HG02571 (cell line): ENCODE measurements around the gene IQSEC2.
A peak's percentile ranks its signal among the peaks of the same experiment; 100 is the strongest.

Experiments
- ATAC-seq: cut with Tn5 transposase; IDR thresholded peaks from one replicate; pipeline ENCODE4 v1.9.1; 2021; ENCODE audit warnings: mild to moderate bottlenecking, moderate library complexity; ENCODE audit not compliant: unreplicated experiment

The IQSEC2 gene

DNA sequence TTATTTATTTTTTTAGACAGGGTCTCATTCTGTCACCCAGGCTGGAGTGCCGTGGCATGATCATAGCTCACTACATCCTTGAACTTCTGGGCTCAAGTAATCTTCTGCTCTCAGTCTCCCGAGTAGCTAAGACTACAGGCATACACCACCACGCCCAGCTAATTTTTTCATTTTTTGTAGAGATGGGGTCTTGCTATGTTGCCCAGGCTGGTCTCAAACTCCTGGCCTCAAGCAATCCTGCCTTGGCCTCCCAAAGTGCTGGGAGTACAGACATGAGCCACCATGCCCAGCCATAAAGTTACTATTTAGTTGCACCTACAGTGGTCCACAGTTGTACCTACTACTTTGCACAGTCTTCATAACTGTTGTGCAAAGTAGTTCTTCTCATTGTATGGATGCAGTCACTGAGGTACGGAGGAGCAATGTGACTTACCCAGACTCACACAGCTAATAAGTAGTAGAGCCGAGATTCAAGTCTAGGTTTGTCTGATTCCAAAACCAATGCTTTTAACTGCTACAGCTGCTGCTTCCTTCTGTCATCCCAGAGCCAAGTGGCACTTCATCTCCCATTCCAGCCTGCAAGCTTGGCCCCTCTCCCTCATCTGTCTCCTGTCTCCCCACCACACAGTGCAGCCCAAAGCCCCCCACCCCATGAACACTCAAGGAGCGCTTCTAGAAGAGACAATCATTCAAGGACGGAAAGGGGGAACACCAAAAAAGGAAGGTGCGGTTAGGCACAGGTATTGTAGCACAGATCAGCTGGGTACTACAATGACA, 24.0 kb upstream of the IQSEC2 start:
- ATAC-seq: no peak

DNA sequence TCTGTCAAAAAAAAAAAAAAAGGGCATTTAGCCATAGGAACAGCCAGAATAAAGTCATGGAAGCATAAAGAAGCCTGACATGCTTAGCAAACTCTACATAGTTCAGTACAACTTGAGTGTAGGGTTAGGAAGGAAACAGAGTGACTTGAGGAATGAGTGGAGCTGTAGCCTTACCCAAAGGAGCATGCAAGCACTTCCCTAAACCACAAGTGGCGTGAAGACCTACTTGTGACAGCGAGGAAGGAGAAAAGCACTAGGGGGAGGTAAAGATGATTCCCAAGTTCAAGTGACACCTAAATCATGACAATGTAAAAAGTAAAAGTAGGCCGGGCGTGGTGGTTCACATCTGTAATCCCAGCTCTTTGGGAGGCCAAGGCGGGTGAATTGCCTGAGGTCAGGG, 21.8 kb upstream of the IQSEC2 start:
- no peak for ATAC-seq

DNA sequence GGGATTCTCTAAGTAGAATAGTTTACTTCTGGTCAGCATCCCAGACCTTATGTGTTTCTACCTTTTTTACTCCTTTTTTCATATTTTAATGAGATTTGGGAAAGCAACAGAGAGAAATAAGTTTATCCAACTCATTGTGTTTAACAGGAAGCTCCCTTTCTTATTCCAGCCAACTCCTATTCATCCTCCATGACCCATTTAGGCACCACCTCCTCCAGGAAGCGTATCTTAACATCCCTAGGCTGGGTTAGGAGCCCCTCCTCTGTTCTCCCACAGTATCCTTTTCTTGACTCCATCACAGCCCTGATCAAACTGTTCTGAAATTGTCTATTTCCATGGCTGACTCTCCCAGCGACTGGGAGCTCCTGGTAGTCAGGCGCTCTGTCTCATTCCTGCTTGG, 18.8 kb upstream of the IQSEC2 start:
- ATAC-seq: no peak

DNA sequence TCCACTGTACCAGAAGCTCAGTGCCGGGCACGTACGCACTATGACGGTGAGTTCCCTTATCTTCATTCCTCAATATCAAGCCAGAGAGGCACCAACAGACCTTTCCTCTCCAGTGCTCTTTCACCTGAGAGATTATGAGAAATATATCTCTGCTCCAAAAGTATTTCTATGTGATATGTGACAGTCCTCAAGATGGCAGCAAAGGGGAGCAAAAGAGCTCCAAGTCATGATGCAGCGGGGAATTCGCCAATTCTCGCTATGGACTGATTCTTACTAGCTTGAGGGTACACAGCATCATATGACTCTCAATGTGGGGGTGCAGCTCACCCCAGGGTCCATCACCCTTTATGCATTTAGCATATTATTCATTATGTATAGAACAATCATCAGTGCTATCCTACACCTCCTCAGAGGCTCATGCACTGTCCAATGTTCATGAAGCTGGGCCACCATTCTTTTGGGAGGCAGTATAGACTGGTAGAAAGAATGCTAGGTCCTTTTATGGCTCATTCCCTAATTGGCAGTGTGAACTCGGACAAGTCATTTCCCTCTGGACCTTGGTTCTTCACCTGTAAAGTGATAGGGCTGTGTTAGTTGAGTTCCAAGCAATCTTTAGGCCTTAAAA, 12.8 kb upstream of the IQSEC2 start:
- no peak for ATAC-seq

DNA sequence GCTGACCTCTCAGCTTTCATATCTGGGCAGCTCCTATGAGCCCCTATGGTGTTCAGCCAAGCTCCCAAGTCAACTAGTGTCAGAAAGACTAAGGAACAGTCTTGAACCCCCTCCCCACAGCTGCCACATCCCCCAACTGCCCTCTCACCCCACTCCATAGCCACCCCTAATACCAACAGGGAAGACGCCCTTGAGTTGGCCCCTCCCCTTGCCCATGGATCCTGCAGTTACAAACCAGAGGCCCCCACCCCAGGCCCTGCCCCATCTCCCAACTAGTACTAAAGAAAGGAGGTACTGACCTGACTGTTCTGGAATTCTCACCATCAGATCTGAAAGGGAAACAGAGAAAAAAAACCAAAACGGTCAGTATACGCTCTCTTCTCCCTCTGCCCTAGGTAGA, 10.2 kb upstream of the IQSEC2 start:
- ATAC-seq: no peak

DNA sequence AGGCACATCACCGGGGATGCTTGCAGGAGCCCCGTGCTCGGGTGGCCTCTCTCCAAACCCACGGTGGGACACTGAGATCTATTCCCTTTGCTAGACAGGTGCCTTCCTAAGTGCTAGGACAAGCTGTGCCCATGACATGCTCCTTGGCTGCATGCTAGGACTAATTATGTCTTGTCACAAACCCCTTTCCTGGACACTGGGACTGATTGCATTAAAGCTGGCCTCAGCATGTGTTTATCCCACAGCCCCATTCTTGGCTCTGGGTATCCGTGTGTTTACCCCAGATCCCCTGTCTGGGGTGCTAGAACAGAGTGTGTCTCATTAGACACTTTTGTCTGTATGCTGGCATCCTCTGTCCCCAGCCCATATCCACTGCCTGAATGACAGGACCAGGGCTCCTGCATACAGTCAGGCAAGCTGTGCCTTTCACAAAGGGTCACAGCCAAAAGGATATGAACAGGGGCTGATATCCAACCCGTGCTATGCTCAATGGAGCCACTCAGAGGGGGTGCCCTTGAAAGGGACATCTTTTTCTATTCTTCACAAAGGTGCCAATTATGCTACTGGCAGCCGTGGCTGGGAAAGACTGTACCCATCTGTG, 9.2 kb upstream of the IQSEC2 start:
- ATAC-seq: no peak

DNA sequence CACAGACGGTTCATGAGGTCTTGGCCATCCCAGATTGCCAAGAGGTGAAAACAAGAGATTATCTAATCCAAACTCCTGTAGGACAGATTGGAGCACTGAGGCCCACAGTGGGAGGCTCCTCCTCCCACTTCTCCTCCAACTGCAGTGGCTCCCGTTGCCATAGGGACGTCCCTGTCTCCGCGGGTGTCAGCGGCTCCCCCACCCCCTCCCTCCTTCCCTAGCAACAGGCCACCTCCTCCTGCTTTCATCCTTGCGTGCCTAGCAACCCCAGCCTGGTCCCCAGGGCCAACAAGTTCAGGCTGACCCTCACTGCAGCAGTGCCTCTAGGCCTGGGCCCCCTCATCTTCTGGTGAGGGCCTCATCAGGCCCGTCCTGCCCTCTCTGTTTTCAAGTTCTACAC, 6.8 kb upstream of the IQSEC2 start:
- no peak for ATAC-seq

DNA sequence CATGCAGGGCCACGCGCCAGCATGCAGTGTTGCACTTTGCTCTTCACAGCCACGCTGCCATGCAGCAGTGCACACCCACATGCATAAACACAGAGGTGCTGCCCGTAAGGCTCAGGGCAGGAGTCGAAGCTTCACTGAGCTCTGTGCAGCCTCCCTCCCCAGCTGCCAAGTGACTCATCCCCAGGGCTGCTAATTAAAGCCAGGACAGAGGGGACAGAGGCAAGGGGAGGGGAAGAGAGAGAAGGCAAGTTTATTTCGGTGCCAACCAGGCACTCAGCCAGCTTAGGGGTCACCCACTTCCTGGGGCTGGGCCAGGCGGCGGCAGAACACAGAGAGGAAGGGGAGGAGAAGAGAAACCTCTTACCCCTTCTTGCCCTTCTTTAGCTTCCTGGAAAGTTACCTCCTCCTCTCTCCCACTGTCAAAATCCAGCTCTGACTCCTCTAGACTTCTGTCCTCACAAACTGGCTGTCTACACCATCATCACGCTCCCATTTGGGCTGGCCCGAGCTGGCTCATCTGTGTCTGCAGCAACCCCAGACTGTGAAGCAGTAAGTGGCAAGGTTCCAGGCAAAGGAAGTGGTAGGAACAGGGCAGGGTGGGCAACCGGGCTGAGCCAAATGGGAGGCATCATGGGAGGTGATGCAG, 6.2 kb upstream of the IQSEC2 start:
- no peak for ATAC-seq

DNA sequence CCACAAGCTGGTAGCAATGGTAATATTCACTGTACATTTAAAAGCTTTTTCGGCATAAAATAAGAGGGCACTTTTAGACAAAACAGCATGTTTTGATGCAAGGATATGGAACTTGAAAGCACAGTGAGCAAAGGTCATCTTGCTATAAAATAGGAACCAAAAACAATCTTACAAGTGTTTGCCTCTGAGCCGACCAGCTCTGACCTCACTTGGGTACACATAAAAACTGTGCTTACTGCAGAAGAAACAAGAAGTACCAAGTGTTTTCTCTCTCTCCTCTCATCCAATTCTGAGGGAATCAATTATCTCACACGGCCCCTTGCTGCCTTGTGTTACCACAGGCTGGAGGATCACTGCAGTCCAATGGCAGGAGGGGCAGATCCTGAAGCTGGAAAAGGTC, 4.8 kb upstream of the IQSEC2 start:
- ATAC-seq: no peak

DNA sequence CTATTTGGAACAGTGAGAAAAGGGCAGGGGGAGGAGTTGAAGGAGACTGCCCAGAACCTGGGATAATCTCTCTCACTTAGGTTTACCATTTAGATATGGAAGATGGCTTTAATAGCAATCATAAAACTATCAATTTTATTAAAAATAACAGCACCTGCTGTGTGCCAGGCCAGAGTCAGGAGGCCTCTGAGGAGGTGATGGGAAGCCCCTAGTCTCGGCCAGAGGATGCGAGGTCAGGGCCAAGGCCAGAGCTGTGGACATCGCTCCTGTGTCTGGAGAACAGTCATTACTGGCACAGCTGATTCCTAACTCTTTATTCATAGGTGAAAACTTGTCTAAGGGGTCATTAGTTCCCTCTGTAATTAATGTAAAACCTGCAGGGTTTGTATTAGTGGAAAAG, 4.2 kb upstream of the IQSEC2 start:
- ATAC-seq: no peak

DNA sequence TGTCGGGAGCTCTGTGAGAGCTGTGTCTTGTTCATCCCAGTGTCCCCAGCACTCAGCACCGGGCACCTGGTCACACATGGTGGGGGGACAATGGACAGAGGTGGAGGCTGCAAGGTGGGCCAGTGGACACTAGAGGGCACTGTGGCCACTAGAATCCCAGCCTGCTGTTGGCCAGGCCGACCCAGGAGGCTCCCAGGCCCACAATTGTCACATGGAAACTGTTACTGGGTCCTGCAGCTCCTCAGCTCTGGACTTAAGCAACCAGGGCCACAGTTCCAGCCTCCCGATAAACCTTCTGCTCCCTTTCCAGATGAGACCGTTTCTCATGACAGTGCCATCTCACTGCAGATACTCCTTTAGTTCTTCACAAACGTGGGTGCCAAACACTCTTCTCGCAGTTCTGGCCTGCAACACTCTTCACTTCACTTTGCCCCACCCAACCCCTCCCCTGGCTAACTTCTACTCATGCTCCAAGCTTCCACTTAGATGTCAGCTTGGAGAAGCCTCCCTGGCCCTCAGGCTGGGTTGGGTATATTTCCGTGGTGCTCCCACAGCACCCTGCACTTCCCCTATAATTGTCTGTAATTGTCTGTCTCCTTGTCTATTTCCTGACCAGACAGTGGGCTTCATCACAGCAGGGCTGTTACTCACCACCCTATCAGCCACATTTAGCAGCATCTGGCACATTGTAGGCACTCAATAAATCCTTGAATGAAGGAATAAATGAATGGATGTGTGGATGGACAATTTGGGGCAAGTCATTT, 3.5 kb upstream of the IQSEC2 start:
- peak; percentile 67 for ATAC-seq

DNA sequence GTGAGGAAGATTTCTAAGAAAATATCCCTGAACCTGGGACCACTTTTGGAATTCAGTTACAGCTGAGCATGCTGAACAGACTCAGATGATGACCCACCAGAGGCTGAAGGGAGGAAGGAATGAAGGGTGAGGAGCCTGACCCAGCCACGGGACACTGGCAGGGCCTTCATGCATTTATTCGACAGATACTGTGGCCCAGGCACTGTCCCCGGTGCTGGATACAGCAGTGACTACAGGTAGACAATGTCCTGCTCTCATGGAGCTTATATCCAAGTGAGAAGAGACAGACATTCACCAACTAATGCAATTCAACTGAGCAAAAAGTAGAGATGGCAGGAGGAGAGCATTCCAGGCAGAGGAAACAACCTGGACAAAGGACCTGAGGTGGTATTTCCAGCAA, 2.2 kb upstream of the IQSEC2 start:
- ATAC-seq: no peak

DNA sequence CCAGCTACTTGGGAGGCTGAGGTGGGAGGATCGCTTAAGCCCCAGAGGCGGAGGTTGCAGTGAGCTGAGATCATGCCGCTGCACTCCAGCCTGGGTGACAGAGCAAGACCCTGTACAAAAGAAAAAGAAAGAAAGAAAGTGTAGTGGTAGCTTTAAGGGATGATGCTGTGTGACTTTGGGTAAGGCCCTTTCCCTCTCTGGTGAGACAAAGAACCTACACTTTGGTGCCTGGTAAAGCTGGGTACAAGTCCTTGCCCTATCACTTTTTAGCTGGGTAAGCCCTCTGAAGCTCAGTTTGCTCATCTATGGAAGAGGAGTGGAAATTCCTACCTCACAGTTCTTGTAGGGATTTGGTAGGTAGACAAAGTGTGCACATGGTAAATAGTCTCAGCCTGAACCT, 1.7 kb upstream of the IQSEC2 start:
- no peak for ATAC-seq

DNA sequence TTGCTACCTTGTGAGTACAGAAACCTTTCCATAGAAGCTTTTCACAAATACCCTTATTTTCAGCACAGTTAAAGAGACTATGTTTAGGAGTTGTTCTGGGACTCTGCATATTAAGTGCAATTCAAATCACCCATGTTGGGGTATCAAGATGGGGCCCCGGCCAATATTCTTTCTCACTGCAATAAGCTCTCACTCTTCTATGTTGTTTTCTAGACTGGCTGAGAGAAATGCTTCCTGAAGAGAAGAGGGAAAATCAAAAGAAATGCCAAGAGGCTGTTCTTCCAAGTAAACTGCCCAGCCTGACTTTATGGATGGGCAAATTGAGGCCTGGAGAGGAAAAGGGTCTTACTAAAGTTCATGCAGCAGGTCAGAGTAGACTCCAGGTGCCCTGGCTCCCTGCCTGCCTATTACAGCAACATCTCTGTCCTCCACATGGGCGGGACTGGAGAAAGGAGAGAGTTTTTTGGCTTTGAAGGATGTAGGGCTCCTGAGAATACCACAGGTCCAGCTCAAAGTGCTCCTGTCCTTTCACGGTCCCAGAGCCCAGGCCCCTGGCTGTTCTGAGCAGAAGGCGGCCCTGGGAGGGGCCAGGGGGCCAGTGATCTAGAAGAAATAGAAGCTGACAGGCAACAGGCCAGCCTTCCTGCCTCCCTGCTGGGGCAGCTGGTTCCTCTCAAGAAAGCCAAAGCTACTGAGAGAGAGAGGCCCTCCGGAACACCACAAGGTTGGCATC, 745 bp upstream of the IQSEC2 start:
- ATAC-seq: no peak

DNA sequence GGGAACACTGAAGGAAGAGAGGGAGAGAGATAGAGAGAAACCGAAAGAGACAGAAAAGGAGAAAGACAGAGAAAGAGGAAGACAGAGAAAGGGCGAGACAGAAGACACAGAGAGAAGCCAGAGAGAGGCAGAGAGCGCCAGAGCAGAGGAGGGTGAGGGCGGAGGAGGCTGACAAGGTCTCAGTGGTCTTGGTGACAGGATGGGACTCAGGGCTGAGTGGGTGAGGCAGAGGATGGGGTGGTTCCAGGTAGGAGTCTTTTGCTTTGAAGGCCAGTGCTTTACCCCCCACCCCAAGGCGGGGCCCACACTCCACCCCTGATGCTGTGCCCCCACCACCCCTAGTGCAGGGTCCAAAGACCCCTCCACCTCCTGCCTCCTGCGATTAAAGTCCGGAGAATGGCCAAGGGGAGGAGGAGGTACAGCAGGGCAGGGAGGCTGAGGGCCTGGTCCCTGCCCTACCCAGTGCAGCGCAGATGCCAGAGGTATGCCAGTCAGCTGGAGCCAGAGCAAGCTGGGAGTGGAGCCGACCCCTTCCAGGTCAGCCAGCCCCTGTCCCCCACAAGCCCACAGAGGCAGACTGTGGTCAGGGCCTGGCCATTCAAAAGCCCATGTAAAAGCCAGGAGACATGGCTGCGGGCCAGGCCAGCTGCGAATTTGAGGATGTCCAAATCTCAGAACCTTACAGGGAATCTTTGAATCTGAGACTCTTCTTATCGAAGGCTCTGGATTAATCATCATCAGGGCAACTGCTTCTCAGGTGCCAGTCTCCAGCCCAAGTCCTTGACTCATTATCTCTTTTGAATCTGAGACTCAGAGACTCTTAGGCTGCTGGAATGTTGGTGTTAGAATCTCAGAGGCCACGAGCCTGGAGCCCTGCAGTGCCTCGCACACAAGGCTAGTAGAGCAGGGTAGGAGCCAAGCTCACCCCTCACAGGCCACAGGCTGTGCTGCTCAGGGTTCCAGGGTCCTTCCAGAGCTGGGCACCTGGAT, 758 bp downstream of the IQSEC2 start:
- ATAC-seq: no peak

DNA sequence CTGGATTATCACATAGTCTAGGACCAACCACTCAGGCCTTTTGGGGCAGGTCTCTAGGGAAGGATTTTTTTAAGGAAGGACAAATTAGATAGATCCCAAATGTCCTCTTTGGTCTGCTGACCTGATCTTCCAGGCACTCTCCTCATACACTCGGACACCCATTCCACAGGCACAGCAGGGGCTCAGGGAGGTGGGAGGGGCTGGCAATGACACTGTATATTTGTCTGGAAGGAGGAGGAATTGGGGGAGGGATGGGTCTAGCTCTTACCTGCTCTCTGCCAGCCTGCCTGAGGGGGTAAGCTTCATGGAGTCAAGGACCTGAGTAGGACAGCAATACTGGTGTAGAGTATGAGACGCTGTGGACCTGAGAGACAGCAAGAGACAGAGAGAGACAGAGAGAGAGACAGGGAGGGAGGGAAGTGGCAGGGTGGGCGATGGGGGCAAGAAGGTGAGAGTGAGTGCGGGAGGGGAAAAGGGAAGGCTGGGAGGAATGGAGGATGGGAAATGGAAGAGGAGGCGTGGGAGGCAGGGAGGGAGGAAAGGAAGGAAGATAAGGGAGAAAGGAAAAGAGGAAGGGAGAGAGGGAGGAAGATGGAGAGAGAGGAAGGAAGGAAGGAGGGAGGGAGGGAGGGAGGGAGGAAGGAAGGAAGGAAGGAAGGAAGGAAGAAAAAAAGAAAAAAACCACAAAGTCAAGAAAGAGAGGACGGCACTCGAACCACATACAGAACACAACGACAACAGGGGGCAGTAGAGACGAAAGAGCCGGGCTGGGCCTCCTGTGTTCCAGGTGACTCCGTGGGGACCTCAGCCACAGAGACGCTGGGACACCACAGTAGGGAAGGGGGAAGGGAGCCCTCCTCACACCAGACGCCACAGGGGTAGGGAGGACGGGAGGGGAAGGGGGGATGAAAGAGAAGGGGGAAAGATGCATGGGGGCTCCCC, 1.8 kb downstream of the IQSEC2 start:
- no peak for ATAC-seq

DNA sequence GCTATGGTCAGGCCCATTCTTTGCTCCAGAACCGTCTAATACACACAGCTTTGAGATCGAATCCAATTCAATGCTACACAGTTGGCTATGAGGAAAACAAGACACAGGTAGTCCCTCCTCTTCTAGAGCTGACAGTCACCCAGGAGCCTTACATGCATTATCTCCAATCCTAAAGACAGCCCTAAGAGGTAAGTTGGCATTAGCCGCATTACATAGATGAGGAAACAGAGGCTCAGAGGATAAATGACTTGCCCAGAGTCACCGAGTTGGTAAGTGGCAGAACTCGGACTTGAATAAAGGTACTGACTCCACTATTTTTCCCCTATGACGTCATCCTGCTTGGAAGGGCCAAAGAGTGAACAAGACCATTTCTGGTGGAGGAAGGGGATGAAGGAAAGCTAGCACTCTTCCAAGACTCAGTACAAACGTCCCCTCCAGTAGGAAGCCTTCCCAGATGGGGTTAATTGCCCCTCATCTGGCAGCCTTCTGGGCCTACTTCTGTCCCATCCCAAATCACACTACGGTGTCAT, 8.5 kb downstream of the IQSEC2 start:
- ATAC-seq: no peak

DNA sequence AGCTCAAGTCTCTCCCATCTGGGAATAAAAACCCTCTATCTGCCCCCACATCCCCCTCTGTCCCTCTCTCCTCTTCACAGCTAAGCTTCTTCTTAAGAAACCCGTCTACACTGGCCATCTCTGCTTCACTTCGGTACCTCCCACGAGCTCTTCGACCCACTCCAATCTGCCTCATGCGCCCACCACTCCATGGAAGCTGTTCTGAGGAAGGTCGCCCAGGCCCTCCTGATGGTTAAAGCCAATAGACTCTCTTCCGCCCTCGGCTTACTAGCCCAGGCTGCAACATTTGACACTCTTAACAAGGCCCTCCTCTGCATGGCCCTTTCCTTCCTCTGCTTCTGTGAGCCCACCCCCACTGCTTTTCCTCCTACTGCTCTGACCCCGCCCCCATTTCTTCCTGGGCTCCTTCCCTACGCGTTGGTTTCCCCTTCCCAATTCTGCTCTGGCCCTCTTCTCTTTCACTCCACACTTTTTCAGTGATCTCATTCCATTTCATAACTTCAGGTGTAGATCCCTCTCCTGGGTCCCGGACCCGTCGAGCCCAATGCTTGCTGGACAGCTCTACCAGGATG, 11.8 kb downstream of the IQSEC2 start:
- no peak for ATAC-seq
